HCT116 (cell line): ENCODE measurements around the gene LIPA.

Experiments used
- ELF1 ChIP-seq: IDR thresholded peaks from 2 replicates; pipeline ENCODE4 v1.6.1; 2012; ENCODE audit warnings: low read depth, borderline replicate concordance
- EZH2 ChIP-seq: fragments of 200-600 bp; sonication (generic); IDR thresholded peaks from 2 replicates; pipeline ENCODE4 v1.6.1; 2017; ENCODE audit warnings: antibody characterized with exemption, mixed run types
- EZH2phosphoT487 ChIP-seq: fragments of 200-600 bp; IDR thresholded peaks from 2 replicates; pipeline ENCODE4 v1.6.1; 2018; ENCODE audit warnings: antibody characterized with exemption, borderline replicate concordance
- FOSL1 ChIP-seq: IDR thresholded peaks from 2 replicates; pipeline ENCODE4 v1.6.1; 2012; ENCODE audit warnings: low read depth
- MAX ChIP-seq: IDR thresholded peaks from 2 replicates; pipeline ENCODE4 v1.6.1; 2012
- POLR2A ChIP-seq: IDR thresholded peaks from 2 replicates; pipeline ENCODE4 v1.7.0; 2011; ENCODE audit warnings: borderline replicate concordance; ENCODE audit not compliant: insufficient read depth, insufficient read length; ENCODE audit errors: extremely low read depth
- POLR2AphosphoS5 ChIP-seq: IDR thresholded peaks from 2 replicates; pipeline ENCODE4 v1.6.1; 2011; ENCODE audit warnings: mild to moderate bottlenecking, low read depth, low read length, moderate library complexity
- RAD21 ChIP-seq: IDR thresholded peaks from 2 replicates; pipeline ENCODE4 v1.6.1; 2012; ENCODE audit warnings: low read depth, mild to moderate bottlenecking
- SP1 ChIP-seq: IDR thresholded peaks from 2 replicates; pipeline ENCODE4 v1.6.1; 2012; ENCODE audit warnings: low read depth
- TCF7L2 ChIP-seq: IDR thresholded peaks from 2 replicates; pipeline ENCODE4 v1.7.0; 2011; ENCODE audit warnings: borderline replicate concordance, inconsistent platforms; ENCODE audit not compliant: insufficient read depth, insufficient read length; ENCODE audit errors: extremely low read depth
- ZNF274 ChIP-seq: fragments of 200-500 bp; sonication (Bioruptor generic); IDR thresholded peaks from 2 replicates; pipeline ENCODE4 v1.6.1; 2014; ENCODE audit warnings: mild to moderate bottlenecking, low read depth, low read length, inconsistent platforms
- TF ChIP-seq, protein P1 (sequence below), 3 experiments: fragments of 200-600 bp in 1 of 3; sonication (generic) in 1 of 3; IDR thresholded peaks in 2 of 3; conservative IDR thresholded peaks in 1 of 3; 2 replicates each; pipeline ENCODE4 v1.5.1; 2012 to 2017; ENCODE audit warnings: low read depth in 2 of 3, low read length in 2 of 3, antibody characterized with exemption in 1 of 3, borderline replicate concordance in 1 of 3, control low read depth in 1 of 3, mild to moderate bottlenecking in 1 of 3, mixed read lengths in 1 of 3, mixed run types in 1 of 3, moderate library complexity in 1 of 3; ENCODE audit not compliant: insufficient read depth in 1 of 3

DNA sequence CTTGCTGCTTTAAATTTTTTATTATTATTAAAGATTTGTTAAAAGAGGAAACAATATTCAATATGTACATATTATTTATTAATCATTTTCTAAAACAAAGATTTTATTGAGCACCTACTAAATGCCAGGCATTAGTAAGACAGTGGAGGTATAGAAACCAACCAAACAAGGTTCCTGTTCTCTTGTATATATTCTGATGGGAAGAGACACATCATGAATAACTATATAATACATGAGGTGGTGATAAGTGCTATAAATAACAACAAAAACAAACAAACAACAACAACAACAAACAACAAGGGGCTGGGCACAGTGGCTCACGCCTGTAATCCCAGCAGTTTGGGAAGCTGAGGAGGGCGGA lies 630 bp upstream of the LIPA start:
- TF ChIP-seq, protein P1, sequence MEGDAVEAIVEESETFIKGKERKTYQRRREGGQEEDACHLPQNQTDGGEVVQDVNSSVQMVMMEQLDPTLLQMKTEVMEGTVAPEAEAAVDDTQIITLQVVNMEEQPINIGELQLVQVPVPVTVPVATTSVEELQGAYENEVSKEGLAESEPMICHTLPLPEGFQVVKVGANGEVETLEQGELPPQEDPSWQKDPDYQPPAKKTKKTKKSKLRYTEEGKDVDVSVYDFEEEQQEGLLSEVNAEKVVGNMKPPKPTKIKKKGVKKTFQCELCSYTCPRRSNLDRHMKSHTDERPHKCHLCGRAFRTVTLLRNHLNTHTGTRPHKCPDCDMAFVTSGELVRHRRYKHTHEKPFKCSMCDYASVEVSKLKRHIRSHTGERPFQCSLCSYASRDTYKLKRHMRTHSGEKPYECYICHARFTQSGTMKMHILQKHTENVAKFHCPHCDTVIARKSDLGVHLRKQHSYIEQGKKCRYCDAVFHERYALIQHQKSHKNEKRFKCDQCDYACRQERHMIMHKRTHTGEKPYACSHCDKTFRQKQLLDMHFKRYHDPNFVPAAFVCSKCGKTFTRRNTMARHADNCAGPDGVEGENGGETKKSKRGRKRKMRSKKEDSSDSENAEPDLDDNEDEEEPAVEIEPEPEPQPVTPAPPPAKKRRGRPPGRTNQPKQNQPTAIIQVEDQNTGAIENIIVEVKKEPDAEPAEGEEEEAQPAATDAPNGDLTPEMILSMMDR (IDR thresholded peaks at IDR 0.05 in 2 of 3, conservative IDR thresholded peaks at IDR 0.05 in 1 of 3; ENCODE audit: borderline replicate concordance in 1 of 3, insufficient read depth in 1 of 3, low read depth in 2 of 3, low read length in 2 of 3), result no peak
- TF ChIP-seq EZH2, result no peak
- TF ChIP-seq POLR2A, result no peak
- no peak for TF ChIP-seq EZH2phosphoT487
- no peak for TF ChIP-seq TCF7L2
- TF ChIP-seq RAD21, result no peak
- no peak for TF ChIP-seq MAX
- TF ChIP-seq POLR2AphosphoS5, result no peak
- no peak; the same call in 1 of the 2 replicates for TF ChIP-seq ELF1
- no peak for TF ChIP-seq SP1
- no peak for TF ChIP-seq ZNF274
- no peak for TF ChIP-seq FOSL1
